T-helper 17 cell (primary cell): ENCODE measurements around the gene PRKCZ. TPM values are rescaled to one million over a fixed set of nuclear protein-coding genes. Genes with fewer than 3 reads are reported as not detected.
A peak's percentile ranks its signal among the peaks of the same experiment; 100 is the strongest.

Source experiments
- ATAC-seq: fragments of 150-1000 bp; cut with Tn5 transposase; 2 replicates; pipeline ENCODE4 v1.10.0; 2021; ENCODE audit warnings: mild to moderate bottlenecking, moderate library complexity
- DNase-seq, 3 donors: peaks; one replicate each; pipeline versions ENCODE4 v3.0.0 to v3.0.0-alpha.2; 2020 to 2021
- H3K9me3 ChIP-seq: one replicate; pipeline ENCODE4 v1.7.0; 2013; ENCODE audit warnings: low read length, mild to moderate bottlenecking; ENCODE audit not compliant: control insufficient read depth, poor library complexity, severe bottlenecking
- H3K27ac Mint-ChIP-seq: one replicate; pipeline ENCODE4 v1.8.0; 2022; ENCODE audit warnings: mild to moderate bottlenecking, moderate library complexity, mixed read lengths
- H3K27me3 Mint-ChIP-seq: one replicate; pipeline ENCODE4 v1.8.0; 2022; ENCODE audit warnings: mixed read lengths
- H3K36me3 Mint-ChIP-seq: one replicate; pipeline ENCODE4 v1.8.0; 2022; ENCODE audit warnings: low read depth, mixed read lengths
- H3K4me1 Mint-ChIP-seq: one replicate; pipeline ENCODE4 v1.8.0; 2022; ENCODE audit warnings: mild to moderate bottlenecking, mixed read lengths
- H3K4me3 Mint-ChIP-seq: one replicate; pipeline ENCODE4 v1.8.0; 2022; ENCODE audit warnings: mild to moderate bottlenecking, moderate library complexity, mixed read lengths
- total RNA-seq, 4 donors: library from RNA in 2 of 4; stranded (reverse) in 2 of 4; gene quantifications; one replicate each; pipeline ENCODE4 v1.2.3 and lab custom pipeline; 2022 to 2026

The PRKCZ gene
- total RNA-seq, 2 donors from 2014 or later = 26.0 to 33.5 TPM

DNA sequence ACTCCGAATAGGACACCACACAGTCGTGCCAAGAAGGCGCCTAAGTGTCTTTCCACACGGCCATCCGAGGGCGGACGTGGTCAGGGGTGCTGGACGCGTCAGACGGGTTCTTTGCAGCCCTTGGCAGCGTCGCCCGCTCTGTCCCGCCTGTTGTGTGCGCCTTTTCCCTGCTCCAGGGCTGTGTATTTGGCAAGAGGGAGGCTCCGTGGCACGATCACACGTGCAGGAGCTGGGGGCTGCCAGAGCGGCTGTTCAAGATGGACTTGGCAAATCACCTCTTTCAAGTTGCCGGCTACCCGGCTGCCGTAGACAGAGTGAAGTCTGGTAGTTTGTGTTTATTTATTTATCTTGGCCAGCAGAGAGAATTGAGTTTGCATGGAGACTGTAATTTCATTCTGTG lies 31.9 kb downstream of the PRKCZ start:
- Mint-ChIP-seq H3K27ac (no peak overlapping the region), H3K4me1 (peaks cover 2% of the 10 kb centered on the region), H3K27me3 (no peaks in the 10 kb centered on the region), H3K36me3 (peaks cover 6% of the 10 kb centered on the region), H3K4me3 (no peak overlapping the region)
- DNase-seq (no peak), ATAC-seq (no peak)
- H3K9me3 ChIP-seq = no peaks in the 10 kb centered on the region

- no peak overlapping the region for H3K4me3 Mint-ChIP-seq
- H3K4me1 Mint-ChIP-seq = peaks cover 2% of the 10 kb centered on the region
- H3K9me3 ChIP-seq = no peaks in the 10 kb centered on the region
- ATAC-seq = no peak
- H3K36me3 Mint-ChIP-seq = no peaks in the 10 kb centered on the region
- H3K27me3 Mint-ChIP-seq = no peaks in the 10 kb centered on the region
- no peak for DNase-seq
- no peak overlapping the region for H3K27ac Mint-ChIP-seq
Measured at GRCh38 chr1:2083666-2084065, 33.5 kb downstream of the PRKCZ start.

DNA sequence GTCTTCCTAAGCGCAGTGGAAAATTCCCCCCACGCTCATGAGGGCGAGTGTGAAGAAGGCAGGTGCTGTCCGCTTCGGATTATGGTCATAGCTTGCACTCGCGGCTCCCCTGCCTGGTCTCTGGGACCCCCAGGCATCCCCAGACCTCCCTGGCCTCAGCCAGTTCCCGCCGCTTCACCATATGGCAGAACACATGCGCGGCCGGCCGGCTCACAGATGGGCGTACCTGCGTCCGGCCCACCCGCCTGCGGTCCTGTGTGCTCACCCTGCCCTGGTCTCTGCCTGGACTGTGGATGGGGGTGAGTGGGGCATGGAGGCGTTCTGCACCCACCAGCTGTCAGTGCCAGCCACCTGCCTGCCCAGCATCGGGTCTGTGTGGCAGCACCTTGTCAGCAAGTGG lies 34.1 kb downstream of the PRKCZ start:
- no peak for DNase-seq
- H3K27ac Mint-ChIP-seq = no peak overlapping the region
- no peaks in the 10 kb centered on the region for H3K27me3 Mint-ChIP-seq
- H3K4me3 Mint-ChIP-seq = no peak overlapping the region
- no peaks in the 10 kb centered on the region for H3K36me3 Mint-ChIP-seq
- H3K4me1 Mint-ChIP-seq = peaks cover 2% of the 10 kb centered on the region
- H3K9me3 ChIP-seq = no peaks in the 10 kb centered on the region
- no peak for ATAC-seq

DNA sequence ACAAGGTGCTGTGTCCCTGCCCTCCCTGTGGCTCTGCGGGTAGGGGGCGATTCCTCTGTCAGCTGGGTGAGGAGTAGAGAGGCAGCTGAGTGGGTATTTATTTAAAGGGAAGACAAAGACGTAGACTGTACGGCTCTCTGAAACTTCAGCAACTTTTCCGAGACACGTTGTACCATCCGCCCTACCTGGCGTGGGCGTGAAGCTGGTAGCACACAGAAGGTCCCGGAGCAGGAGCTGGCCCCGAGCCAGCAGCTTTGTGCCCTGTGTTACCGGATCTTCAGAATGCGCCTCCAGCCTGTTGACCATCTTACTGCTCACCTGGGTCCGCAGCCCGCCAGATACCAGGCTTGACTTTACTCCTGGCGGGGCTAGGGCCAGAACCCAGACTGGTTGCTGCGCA lies 34.9 kb downstream of the PRKCZ start:
- H3K9me3 ChIP-seq = no peaks in the 10 kb centered on the region
- no peak for DNase-seq
- Mint-ChIP-seq H3K27me3 (no peaks in the 10 kb centered on the region), H3K36me3 (no peaks in the 10 kb centered on the region), H3K27ac (no peak overlapping the region), H3K4me3 (no peak overlapping the region), H3K4me1 (peaks cover under 1% of the 10 kb centered on the region)
- ATAC-seq = no peak

DNA sequence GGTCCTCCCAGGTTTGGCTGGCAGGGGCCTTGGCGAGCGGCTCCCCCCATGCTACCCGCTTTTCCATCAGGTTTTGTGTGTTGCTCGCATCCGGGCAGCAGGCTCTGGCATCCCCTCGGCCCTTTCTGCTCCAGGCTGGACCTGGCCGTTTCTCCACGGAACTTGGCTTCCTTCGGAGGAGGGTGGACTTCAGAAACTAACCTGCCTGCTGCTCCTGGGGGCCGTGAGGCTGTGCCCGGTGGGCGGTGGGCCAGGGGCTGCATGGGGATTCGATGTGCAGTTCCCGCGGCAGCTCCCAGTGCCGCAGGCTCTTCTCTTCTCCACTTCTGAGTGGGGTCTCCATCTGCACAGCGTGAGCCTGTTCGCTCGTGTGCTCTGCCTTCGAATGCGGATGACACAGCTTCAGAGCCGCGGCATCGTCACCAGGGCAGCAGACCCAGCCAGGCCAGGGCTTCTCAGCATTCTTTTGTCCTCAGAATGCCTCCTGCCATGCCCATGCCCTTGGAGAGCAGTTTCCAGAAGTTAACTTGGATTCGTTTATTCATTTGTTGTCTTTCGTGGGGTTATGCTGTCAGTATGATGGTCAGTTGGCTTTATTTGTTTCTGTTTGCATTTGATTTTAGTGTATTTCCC lies 36.4 kb downstream of the PRKCZ start:
- no peaks in the 10 kb centered on the region for H3K36me3 Mint-ChIP-seq
- DNase-seq (no peak), ATAC-seq (no peak)
- no peak overlapping the region for H3K27ac Mint-ChIP-seq
- H3K4me3 Mint-ChIP-seq = no peak overlapping the region
- no peaks in the 10 kb centered on the region for H3K27me3 Mint-ChIP-seq
- H3K9me3 ChIP-seq = no peaks in the 10 kb centered on the region
- H3K4me1 Mint-ChIP-seq = peaks cover 1% of the 10 kb centered on the region

DNA sequence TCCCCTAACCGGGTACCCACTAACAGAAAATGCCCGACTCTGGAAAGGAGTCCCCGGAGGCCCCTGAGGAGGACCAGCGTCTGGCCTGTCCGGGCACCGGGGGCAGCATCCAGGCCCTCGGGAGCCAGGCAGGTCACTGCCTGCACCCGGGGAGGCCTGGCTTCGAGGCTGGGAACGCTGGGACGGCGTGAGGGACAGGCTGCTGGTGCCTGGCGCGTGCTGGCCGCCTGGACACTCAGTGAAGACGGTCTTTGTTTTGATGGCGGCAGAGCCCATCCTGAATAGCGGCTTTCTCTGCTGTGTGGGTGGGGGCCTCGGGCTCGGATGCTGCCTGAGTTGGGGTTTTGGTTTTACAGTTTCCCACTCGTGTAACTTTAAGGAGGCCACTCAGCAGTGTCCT lies 37.6 kb downstream of the PRKCZ start:
- Mint-ChIP-seq H3K27ac (no peak overlapping the region), H3K4me3 (no peak overlapping the region), H3K27me3 (no peaks in the 10 kb centered on the region), H3K36me3 (no peaks in the 10 kb centered on the region), H3K4me1 (peaks cover 2% of the 10 kb centered on the region)
- no peaks in the 10 kb centered on the region for H3K9me3 ChIP-seq
- ATAC-seq (no peak), DNase-seq (no peak)

GRCh38 chr1:2088458-2088857 lies 38.2 kb downstream of the PRKCZ start:
- H3K4me3 Mint-ChIP-seq = no peak overlapping the region
- peaks cover 2% of the 10 kb centered on the region for H3K4me1 Mint-ChIP-seq
- DNase-seq = no peak
- H3K36me3 Mint-ChIP-seq = no peaks in the 10 kb centered on the region
- H3K27ac Mint-ChIP-seq = no peak overlapping the region
- H3K9me3 ChIP-seq = no peaks in the 10 kb centered on the region
- H3K27me3 Mint-ChIP-seq = no peaks in the 10 kb centered on the region
- ATAC-seq = no peak

DNA sequence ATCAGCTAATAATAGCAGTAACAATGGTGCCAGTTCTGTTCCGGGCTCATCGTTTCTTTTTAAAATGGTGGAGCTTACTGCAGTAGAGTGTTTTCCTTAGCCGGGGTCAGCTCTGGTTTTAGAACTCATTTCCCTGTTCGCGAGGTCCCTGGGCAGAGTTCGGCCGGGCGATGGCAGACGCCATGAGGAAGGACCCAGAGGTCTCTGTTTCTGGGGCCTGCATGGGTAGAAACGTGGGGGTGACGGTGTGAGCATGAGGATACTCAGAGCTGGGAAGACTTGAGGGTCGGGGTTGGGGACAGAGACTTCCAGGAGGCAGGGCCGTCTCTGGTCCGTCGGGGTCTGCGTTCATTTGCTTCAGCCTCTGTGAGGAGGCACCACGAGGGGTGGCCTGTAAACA lies 38.8 kb downstream of the PRKCZ start:
- no peak overlapping the region for H3K4me3 Mint-ChIP-seq
- no peaks in the 10 kb centered on the region for H3K9me3 ChIP-seq
- no peak overlapping the region for H3K27ac Mint-ChIP-seq
- peaks cover 2% of the 10 kb centered on the region for H3K4me1 Mint-ChIP-seq
- no peaks in the 10 kb centered on the region for H3K36me3 Mint-ChIP-seq
- no peaks in the 10 kb centered on the region for H3K27me3 Mint-ChIP-seq
- ATAC-seq = no peak
- DNase-seq = no peak

- no peak for DNase-seq
- Mint-ChIP-seq H3K4me3 (no peak overlapping the region), H3K27me3 (no peaks in the 10 kb centered on the region), H3K4me1 (peaks cover 2% of the 10 kb centered on the region), H3K27ac (no peak overlapping the region), H3K36me3 (no peaks in the 10 kb centered on the region)
- H3K9me3 ChIP-seq = no peaks in the 10 kb centered on the region
- no peak for ATAC-seq
Measured at GRCh38 chr1:2090216-2090890, 40.1 kb downstream of the PRKCZ start.

GRCh38 chr1:2091611-2092604 lies 41.7 kb downstream of the PRKCZ start:
- DNase-seq (peak in 1 of 3 donors; percentile 33), ATAC-seq (peak; percentile 40)

GRCh38 chr1:2093055-2093454 lies 42.8 kb downstream of the PRKCZ start:
- Mint-ChIP-seq H3K36me3 (no peaks in the 10 kb centered on the region), H3K27me3 (no peaks in the 10 kb centered on the region)
- DNase-seq = no peak

More at GRCh38 chr1:2091611-2092604, 41.7 kb downstream of the PRKCZ start:
- Mint-ChIP-seq H3K27me3 (no peaks in the 10 kb centered on the region), H3K4me1 (peaks cover 2% of the 10 kb centered on the region), H3K4me3 (no peak overlapping the region), H3K36me3 (no peaks in the 10 kb centered on the region), H3K27ac (no peak overlapping the region)
- no peaks in the 10 kb centered on the region for H3K9me3 ChIP-seq

GRCh38 chr1:2093636-2094035 lies 43.4 kb downstream of the PRKCZ start:
- H3K9me3 ChIP-seq = no peaks in the 10 kb centered on the region
- no peak for ATAC-seq
- Mint-ChIP-seq H3K27me3 (no peaks in the 10 kb centered on the region), H3K4me3 (no peak overlapping the region), H3K4me1 (peaks cover 2% of the 10 kb centered on the region), H3K36me3 (no peaks in the 10 kb centered on the region), H3K27ac (no peak overlapping the region)
- no peak for DNase-seq

More at GRCh38 chr1:2093055-2093454, 42.8 kb downstream of the PRKCZ start:
- Mint-ChIP-seq H3K4me1 (peaks cover 2% of the 10 kb centered on the region), H3K4me3 (no peak overlapping the region), H3K27ac (no peak overlapping the region)
- H3K9me3 ChIP-seq = no peaks in the 10 kb centered on the region
- ATAC-seq = no peak
